Ovary (tissue), 3 donors: ENCODE measurements around the gene LIMS4.
"Not testable (repeated sequence)": the region's sequence is repeated elsewhere in the genome, so short reads cannot be mapped to it uniquely, and the experiment has no call there.

Experiments
- POLR2A ChIP-seq: fragments of 450-650 bp; IDR thresholded peaks from one replicate; pipeline ENCODE4 v1.6.1; 2017; ENCODE audit warnings: antibody characterized with exemption, mild to moderate bottlenecking, moderate library complexity
- TF ChIP-seq, protein P1 (sequence below), 3 donors: fragments of 450-650 bp in 2 of 3; fragments of 200-600 bp in 1 of 3; IDR thresholded peaks; one replicate each; pipeline versions ENCODE4 v1.5.1 to v1.8.0; 2016 to 2022; ENCODE audit warnings: antibody characterized with exemption in 3 of 3, mild to moderate bottlenecking in 1 of 3
- donor health status: DM: no; HTN: no; CAD: no.

DNA sequence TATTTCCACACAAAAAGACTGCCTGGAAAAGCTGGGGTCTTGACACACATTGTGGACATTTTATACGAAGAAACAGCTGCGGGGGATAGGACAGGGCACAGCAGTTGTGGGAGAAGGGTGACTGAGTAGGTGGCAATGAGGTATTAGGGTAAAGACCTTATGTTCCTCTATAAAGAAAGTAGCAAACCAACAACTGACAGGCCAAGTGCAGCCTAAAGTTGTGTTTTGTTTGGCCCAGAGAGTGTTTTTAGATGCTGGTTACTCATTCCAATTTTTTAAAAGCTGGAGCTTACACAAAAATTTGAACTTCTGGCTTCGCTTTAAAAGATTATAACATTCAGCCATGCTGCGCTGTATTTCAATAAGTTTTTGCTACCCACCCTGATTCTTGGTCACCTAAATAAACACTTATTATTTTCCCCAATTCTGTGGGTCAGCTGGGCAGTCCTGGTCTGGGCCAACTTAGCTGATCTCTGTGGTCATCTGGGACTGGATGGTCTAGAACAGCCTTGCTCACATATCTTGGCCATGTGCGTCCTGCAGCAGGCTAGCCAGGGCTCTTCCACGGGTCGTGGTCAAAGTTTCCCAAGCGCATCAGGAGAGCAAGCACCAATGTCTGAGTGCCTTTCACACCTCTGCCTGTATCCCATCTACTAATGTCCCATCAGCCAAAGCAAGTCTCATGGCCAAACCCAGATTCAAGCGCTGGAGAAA lies 51.8 kb downstream of the LIMS4 start:
- TF ChIP-seq, protein P1, sequence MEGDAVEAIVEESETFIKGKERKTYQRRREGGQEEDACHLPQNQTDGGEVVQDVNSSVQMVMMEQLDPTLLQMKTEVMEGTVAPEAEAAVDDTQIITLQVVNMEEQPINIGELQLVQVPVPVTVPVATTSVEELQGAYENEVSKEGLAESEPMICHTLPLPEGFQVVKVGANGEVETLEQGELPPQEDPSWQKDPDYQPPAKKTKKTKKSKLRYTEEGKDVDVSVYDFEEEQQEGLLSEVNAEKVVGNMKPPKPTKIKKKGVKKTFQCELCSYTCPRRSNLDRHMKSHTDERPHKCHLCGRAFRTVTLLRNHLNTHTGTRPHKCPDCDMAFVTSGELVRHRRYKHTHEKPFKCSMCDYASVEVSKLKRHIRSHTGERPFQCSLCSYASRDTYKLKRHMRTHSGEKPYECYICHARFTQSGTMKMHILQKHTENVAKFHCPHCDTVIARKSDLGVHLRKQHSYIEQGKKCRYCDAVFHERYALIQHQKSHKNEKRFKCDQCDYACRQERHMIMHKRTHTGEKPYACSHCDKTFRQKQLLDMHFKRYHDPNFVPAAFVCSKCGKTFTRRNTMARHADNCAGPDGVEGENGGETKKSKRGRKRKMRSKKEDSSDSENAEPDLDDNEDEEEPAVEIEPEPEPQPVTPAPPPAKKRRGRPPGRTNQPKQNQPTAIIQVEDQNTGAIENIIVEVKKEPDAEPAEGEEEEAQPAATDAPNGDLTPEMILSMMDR (IDR thresholded peaks at IDR 0.05), result not testable (repeated sequence)
- TF ChIP-seq POLR2A, result not testable (repeated sequence)
